GDM1 (cell line): ENCODE measurements around the gene CABCOCO1.
"Not testable (repeated sequence)": the region's sequence is repeated elsewhere in the genome, so short reads cannot be mapped to it uniquely, and the experiment has no call there.

Source experiments
- DNase-seq: peaks from one replicate; lab custom pipeline; 2025; lab: John Stamatoyannopoulos, UW

The CABCOCO1 gene

GRCh38 chr10:61643316-61643751, 19.4 kb upstream of the CABCOCO1 start:
- no peak for DNase-seq

- no peak for DNase-seq
Observed at GRCh38 chr10:61653699-61654098, 9.0 kb upstream of the CABCOCO1 start.

DNA sequence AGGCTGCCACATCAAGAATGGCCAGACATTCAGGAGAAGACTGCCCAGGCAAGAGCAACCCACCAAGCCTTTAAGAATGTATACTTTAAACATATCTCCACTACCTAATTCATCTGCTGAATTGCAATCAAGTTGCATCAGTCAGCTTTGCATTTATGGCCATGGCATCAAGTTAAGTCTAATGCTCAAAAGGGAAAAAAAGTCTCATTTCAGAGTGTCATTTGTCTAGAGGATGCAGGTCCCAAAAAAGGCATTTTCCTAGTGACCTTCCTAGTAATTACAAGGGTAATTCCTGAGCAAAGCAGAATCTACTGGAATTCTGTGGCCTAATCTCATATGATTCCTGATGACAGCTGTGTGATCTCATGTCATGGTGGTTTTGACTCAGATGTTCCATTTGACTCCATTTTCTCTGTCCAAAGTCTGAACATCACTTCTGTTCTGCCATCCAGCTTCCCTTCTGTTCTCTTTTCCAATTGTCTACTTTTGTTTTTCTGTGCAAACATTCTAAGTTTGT, 7.3 kb upstream of the CABCOCO1 start:
- DNase-seq, result no peak

DNA sequence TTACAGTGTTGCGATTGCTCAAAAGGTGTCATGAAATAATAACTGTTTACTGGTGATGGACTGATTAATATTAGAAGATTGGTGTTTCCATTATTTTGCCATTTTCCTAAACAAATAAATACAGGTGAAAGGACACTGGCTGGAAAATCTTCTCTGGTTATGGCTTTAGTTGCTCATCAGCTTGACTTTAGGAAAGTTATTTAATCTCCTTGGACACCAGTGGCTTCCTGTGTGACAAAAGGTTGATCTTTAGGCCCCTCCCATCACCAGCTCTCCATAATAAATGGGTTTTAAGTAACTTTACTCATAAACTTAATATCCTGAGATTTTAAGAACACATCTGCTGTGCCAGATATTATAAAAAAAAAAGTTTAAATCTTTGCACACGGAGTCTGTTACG, 737 bp downstream of the CABCOCO1 start:
- no peak for DNase-seq

- no peak for DNase-seq
Observed at GRCh38 chr10:61664985-61665384, 2.3 kb downstream of the CABCOCO1 start.

DNA sequence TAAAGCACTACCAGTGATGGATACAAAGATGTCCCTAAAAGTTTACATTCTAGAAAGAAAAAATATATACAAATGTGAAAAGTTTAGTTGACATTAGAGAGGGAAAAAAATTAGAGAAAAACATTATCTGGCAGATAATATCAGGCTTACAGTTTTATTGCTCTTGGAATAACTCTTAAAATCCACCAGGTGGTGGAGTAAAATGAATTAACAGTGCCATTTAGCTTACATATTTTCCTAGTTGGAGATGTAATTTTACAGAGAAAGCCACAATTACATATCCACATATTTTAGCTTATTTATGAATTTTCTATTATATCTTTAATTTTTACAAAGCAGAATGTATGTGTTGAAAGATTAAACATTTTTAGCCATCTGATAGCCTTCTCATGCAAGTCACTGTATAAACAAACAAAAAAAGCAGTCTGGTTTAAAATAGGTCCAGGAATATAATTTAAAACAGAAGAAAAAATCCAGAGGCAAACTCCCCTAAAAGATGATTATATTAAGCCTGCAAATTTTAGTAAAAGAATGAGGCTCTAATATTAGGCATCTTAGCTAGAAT, 6.5 kb downstream of the CABCOCO1 start:
- no peak for DNase-seq

- no peak for DNase-seq
Observed at GRCh38 chr10:61669849-61670248, 7.1 kb downstream of the CABCOCO1 start.

DNA sequence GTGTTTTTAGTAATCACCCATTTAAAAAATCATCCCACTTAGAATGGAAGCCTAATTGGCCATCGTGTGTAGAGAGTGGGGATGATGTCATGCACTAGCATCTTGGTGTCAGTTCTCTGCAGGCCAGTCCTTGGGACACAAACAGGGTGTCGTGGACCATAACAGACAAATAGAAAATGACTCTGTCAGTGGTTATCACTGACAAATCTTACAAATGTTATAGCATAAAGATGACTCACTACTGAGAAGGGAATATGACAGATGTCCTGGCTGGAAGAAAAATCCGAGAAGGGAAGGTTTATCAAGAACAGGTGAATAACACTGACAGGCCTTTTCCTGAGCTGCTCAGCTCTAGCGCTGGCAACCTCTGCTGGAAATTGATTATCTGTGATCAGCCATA, 10.6 kb downstream of the CABCOCO1 start:
- no peak for DNase-seq

DNA sequence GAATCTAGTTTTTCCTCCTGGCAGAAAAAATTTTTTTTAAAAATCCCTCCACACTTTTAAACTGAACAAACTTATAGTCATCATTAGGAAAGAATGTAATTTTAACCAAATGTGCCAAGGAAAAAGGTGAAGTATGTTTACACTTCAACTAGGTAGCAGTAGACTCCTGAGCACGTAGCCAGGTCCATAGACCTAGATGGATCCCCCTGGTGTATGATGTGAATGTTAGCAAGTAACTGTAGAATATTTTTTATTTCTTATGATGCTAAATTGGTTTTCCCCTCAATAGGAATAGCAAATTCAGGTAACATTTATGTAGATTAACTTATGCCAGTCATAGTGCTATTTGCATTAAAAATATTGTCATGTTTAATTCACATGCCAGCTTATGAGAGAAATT, 19.6 kb downstream of the CABCOCO1 start:
- DNase-seq, result no peak

DNA sequence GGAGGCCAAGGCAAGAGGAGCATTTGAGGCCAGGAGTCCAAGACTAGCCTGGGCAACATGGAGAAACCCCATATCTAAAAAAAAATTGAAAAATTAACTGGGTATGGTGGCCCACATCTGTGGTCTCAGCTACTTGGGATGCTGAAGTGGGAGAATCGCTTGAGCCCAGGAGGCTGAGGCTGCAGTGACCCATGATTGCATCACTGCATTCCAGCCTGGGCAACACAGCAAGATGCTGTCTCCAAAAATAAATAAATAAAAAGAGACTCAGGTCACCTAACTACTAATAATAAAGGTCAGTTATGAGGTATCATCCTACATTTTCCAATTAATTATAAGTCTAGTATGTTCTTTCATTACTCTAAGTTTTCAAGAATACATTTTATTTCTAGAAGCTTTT, 20.6 kb downstream of the CABCOCO1 start:
- DNase-seq, result no peak

GRCh38 chr10:61684894-61685507, 22.3 kb downstream of the CABCOCO1 start:
- DNase-seq, result no peak

GRCh38 chr10:61688551-61689308, 26.0 kb downstream of the CABCOCO1 start:
- no peak for DNase-seq

GRCh38 chr10:61691667-61692066, 28.9 kb downstream of the CABCOCO1 start:
- not testable (repeated sequence) for DNase-seq

GRCh38 chr10:61692447-61693010, 29.8 kb downstream of the CABCOCO1 start:
- no peak for DNase-seq

DNA sequence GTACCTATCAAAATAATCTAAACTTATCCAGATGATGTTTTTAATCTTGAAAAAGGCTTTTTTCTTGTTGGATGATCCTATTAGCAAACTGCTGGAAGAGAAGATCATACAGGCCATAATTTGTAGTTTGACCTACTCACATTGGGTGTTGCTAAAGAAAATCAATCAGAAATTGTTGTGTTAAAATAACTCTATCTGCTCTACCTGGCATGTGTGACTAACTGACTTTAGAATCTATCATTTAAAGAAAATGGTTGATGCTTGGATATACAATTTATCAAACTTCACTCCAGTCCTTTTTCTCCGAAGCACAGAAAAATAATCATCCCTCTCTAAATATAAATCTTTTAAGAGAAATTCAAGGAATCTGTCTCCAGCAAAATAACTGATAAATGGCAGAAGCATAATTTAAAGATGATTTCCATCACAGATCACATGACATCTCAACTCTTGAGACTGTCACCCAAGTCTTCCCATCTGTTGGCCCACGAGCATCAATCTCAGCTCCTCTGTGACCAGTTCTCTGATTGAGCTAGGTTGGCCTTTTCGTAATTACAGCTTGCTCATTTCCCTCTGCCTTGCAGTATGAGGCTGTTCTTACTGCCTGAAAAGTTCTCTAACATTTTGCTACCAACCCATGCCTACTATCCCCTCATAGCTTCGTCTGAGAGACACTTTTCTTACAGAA, 36.4 kb downstream of the CABCOCO1 start:
- DNase-seq, result no peak

GRCh38 chr10:61701055-61701705, 38.5 kb downstream of the CABCOCO1 start:
- no peak for DNase-seq

DNA sequence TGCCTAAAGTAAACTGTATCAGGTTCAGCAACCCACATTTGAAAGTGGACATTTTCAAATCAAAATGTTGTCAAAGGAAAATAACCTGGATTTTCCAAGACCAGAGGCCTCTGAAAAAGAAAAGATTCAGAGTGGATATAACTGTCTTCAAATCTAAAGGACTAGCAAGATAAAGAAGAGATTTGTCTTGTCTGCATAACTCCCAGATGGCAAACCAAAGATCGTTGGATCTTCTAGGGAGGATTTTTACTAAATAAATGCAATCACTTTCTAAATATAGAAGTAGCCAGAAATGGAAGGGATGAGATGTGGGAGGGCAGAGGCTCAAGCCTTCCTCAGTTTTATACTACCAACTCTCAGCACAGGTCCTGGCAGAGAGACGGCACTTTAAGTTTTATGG, 39.0 kb downstream of the CABCOCO1 start:
- no peak for DNase-seq

- no peak for DNase-seq
Observed at GRCh38 chr10:61702584-61702983, 39.9 kb downstream of the CABCOCO1 start.

- no peak for DNase-seq
Observed at GRCh38 chr10:61705022-61705613, 42.4 kb downstream of the CABCOCO1 start.

DNA sequence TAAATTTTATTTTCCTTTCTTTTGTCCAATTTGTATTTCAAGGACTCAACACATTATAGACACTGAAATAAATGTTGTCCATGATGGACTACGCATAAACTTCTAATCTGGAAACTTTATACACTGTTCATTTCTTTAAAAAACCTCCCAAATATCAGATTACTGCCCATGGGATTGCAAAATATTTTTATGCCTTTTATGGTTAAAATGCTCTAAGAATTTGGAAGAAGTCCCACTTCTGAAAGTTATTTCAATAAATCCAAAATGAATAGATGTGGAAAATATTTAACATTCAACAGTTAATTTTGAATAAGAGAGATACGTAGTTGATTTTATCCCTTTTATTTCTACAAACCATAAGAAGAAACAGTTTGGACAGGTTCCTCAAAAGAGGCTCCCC, 46.1 kb downstream of the CABCOCO1 start:
- DNase-seq, result no peak

DNA sequence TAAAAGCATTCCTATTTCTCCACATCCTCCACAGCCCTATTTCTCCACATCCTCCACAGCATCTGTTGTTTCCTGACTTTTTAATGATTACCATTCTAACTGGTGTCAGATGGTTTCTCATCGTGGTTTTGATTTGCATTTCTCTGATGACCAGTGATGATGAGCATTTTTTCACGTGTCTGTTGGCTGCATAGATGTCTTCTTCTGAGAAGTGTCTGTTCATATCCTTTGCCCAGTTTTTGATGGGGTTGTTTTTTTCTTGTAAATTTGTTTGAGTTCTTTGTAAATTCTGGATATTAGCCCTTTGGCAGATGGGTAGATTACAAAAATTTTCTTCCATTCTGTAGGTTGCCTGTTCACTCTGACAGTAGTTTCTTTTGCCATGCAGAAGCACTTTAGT, 49.4 kb downstream of the CABCOCO1 start:
- DNase-seq, result not testable (repeated sequence)
